ENCODE results near the gene ZNF593OS.

DNA sequence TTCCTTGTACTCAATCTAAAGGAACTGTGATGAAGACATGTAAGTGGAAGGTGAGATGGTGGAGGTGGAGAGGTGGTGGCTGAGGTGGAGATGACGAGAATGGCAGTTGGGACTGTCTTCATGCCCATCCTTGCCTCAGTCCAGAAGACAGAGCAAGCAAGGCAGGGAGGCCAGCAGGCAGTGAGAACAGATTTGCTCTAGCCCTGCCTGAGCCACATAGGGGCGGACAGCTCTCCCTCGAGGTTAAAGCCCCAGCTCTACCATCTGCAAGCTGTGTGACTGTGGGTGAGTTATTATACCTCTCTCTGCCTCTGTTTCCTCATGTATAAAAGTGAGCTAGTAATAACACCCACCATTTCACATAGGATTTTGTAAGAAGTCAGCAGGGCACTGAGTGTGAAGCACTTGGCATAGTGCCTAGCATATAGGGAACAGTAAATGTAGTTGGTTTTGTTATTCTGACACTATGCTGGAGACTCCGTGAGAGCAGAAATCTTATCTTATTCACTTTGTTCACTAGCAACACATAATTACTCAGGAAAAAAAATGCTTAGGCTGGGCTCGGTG, 17.6 kb downstream of the ZNF593OS start:
- TF ChIP-seq, protein P1, sequence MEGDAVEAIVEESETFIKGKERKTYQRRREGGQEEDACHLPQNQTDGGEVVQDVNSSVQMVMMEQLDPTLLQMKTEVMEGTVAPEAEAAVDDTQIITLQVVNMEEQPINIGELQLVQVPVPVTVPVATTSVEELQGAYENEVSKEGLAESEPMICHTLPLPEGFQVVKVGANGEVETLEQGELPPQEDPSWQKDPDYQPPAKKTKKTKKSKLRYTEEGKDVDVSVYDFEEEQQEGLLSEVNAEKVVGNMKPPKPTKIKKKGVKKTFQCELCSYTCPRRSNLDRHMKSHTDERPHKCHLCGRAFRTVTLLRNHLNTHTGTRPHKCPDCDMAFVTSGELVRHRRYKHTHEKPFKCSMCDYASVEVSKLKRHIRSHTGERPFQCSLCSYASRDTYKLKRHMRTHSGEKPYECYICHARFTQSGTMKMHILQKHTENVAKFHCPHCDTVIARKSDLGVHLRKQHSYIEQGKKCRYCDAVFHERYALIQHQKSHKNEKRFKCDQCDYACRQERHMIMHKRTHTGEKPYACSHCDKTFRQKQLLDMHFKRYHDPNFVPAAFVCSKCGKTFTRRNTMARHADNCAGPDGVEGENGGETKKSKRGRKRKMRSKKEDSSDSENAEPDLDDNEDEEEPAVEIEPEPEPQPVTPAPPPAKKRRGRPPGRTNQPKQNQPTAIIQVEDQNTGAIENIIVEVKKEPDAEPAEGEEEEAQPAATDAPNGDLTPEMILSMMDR (conservative IDR thresholded peaks at IDR 0.05 in 1 of 2, IDR thresholded peaks at IDR 0.05 in 1 of 2; ENCODE audit: extremely low read depth in 1 of 2, insufficient read depth in 1 of 2, low read depth in 1 of 2, low read length in 2 of 2), result no peak
- no peak for TF ChIP-seq EZH2 (IDR thresholded peaks at IDR 0.05; ENCODE audit: borderline replicate concordance, low read length)
